GM12892 (cell line): Measurements from ENCODE around the gene PRR36.

Experiments
- POLR2A ChIP-seq: IDR thresholded peaks from 2 replicates; pipeline ENCODE4 v1.6.1; 2011; ENCODE audit warnings: low read depth, low read length, control low read depth
- POLR2AphosphoS5 ChIP-seq: IDR thresholded peaks from 2 replicates; pipeline ENCODE4 v1.6.1; 2011; ENCODE audit warnings: low read depth, low read length, control low read depth
- TAF1 ChIP-seq: IDR thresholded peaks from 2 replicates; pipeline ENCODE4 v1.6.1; 2011; ENCODE audit warnings: low read depth, mild to moderate bottlenecking, control low read depth, low read length, borderline replicate concordance

DNA sequence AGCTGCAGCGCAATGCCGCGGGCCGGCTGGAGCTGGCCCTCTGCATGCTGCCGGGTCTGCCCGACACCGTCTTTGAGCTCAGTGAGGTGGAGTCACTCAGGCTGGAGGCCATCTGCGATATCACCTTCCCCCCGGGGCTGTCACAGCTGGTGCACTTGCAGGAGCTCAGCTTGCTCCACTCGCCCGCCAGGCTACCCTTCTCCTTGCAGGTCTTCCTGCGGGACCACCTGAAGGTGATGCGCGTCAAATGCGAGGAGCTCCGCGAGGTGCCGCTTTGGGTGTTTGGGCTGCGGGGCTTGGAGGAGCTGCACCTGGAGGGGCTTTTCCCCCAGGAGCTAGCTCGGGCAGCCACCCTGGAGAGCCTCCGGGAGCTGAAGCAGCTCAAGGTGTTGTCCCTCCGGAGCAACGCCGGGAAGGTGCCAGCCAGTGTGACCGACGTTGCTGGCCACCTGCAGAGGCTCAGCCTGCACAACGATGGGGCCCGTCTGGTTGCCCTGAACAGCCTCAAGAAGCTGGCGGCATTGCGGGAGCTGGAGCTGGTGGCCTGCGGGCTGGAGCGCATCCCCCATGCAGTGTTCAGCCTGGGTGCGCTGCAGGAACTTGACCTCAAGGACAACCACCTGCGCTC is 25.7 kb upstream of the PRR36 start:
- TF ChIP-seq POLR2A (no peak), TAF1 (no peak), POLR2AphosphoS5 (no peak)
